HEK293 (cell line): Measurements from ENCODE around the gene HMX2.
A peak's percentile ranks its signal among the peaks of the same experiment; 100 is the strongest.

Experiments
- CTCF ChIA-PET: fragments of 350-600 bp; formaldehyde crosslinking; extraction: SDS; loops from one replicate; lab custom pipeline; 2021; ENCODE audit warnings: antibody characterized with exemption; lab: Yijun Ruan, JAX
- POLR2A ChIA-PET: fragments of 300-600 bp; formaldehyde crosslinking; extraction: SDS; loops from one replicate; lab custom pipeline; 2020; ENCODE audit warnings: antibody characterized with exemption, inconsistent platforms; lab: Yijun Ruan, JAX
- H3K27ac ChIP-seq: fragments of 200-500 bp; sonication (Bioruptor generic); 2 replicates; pipeline ENCODE4 v1.5.1; 2014; ENCODE audit warnings: low read depth, low read length, control low read depth, inconsistent platforms; ENCODE audit errors: extremely low read depth
- H3K36me3 ChIP-seq, 2 experiments: fragments of 200-500 bp in 1 of 2; sonication (Bioruptor generic) in 1 of 2; 1 replicate in 1 of 2; 2 replicates in 1 of 2; pipeline ENCODE4 v1.5.1; 2014 to 2017; ENCODE audit warnings: inconsistent platforms in 2 of 2, low read length in 2 of 2; ENCODE audit not compliant: control insufficient read depth in 2 of 2, insufficient read depth in 1 of 2
- H3K4me1 ChIP-seq: fragments of 200-500 bp; sonication (Bioruptor generic); 2 replicates; pipeline ENCODE4 v1.5.1; 2014; ENCODE audit warnings: mild to moderate bottlenecking, low read length, inconsistent platforms; ENCODE audit not compliant: control insufficient read depth, insufficient read depth
- H3K4me3 ChIP-seq: 2 replicates; pipeline ENCODE4 v1.5.1; 2011; ENCODE audit warnings: low read depth, mild to moderate bottlenecking, control low read depth, low read length, moderate library complexity
- H3K9me3 ChIP-seq: fragments of 200-500 bp; sonication (Bioruptor generic); 2 replicates; pipeline ENCODE4 v1.5.1; 2014; ENCODE audit warnings: low read depth, low read length, inconsistent platforms; ENCODE audit not compliant: control insufficient read depth, insufficient read depth
- GLIS2 ChIP-seq: fragments of 450-650 bp; formaldehyde crosslinking; IDR thresholded peaks from 2 replicates; pipeline ENCODE4 v1.5.1; 2016; ENCODE audit warnings: missing biosample characterization, missing genetic modification characterization
- KLF10 ChIP-seq: fragments of 450-650 bp; IDR thresholded peaks from 2 replicates; pipeline ENCODE4 v1.5.1; 2018; ENCODE audit warnings: missing biosample characterization, mild to moderate bottlenecking, missing genetic modification characterization
- MYNN ChIP-seq: fragments of 450-650 bp; formaldehyde crosslinking; IDR thresholded peaks from 2 replicates; pipeline ENCODE4 v1.5.1; 2016; ENCODE audit warnings: missing biosample characterization, missing genetic modification characterization, borderline replicate concordance
- RBAK ChIP-seq: fragments of 450-650 bp; formaldehyde crosslinking; IDR thresholded peaks from 2 replicates; pipeline ENCODE4 v1.5.1; 2016; ENCODE audit warnings: missing biosample characterization, missing genetic modification characterization
- SALL2 ChIP-seq: fragments of 450-650 bp; formaldehyde crosslinking; IDR thresholded peaks from 2 replicates; pipeline ENCODE4 v1.5.0; 2017; ENCODE audit warnings: missing biosample characterization, mild to moderate bottlenecking, missing genetic modification characterization, borderline replicate concordance
- SCRT2 ChIP-seq: fragments of 450-650 bp; formaldehyde crosslinking; IDR thresholded peaks from 2 replicates; pipeline ENCODE4 v1.5.1; 2016; ENCODE audit warnings: missing biosample characterization, missing genetic modification characterization
- ZBTB44 ChIP-seq: fragments of 450-650 bp; IDR thresholded peaks from 2 replicates; pipeline ENCODE4 v1.5.1; 2018; ENCODE audit warnings: missing biosample characterization, mild to moderate bottlenecking, missing genetic modification characterization
- ZBTB8A ChIP-seq: fragments of 450-650 bp; formaldehyde crosslinking; IDR thresholded peaks from 2 replicates; pipeline ENCODE4 v1.5.1; 2016; ENCODE audit warnings: missing biosample characterization, missing genetic modification characterization
- ZFP41 ChIP-seq: fragments of 450-650 bp; formaldehyde crosslinking; IDR thresholded peaks from 2 replicates; pipeline ENCODE4 v1.5.1; 2016; ENCODE audit warnings: missing biosample characterization, missing genetic modification characterization, borderline replicate concordance
- ZNF157 ChIP-seq: fragments of 450-650 bp; formaldehyde crosslinking; IDR thresholded peaks from 2 replicates; pipeline ENCODE4 v1.5.1; 2016; ENCODE audit warnings: missing biosample characterization, missing genetic modification characterization
- ZNF221 ChIP-seq: fragments of 450-650 bp; formaldehyde crosslinking; IDR thresholded peaks from 2 replicates; pipeline ENCODE4 v1.5.1; 2017; ENCODE audit warnings: missing biosample characterization, missing genetic modification characterization, borderline replicate concordance
- ZNF239 ChIP-seq: fragments of 450-650 bp; formaldehyde crosslinking; IDR thresholded peaks from 2 replicates; pipeline ENCODE4 v1.5.1; 2016; ENCODE audit warnings: missing biosample characterization, missing genetic modification characterization
- ZNF266 ChIP-seq: fragments of 450-650 bp; formaldehyde crosslinking; IDR thresholded peaks from 2 replicates; pipeline ENCODE4 v1.5.1; 2016; ENCODE audit warnings: missing biosample characterization, missing genetic modification characterization, low read depth
- ZNF302 ChIP-seq: fragments of 450-650 bp; formaldehyde crosslinking; IDR thresholded peaks from 2 replicates; pipeline ENCODE4 v1.5.1; 2016; ENCODE audit warnings: missing biosample characterization, missing genetic modification characterization, low read depth
- ZNF341 ChIP-seq: fragments of 450-650 bp; formaldehyde crosslinking; IDR thresholded peaks from 2 replicates; pipeline ENCODE4; 2016; ENCODE audit warnings: low read depth, missing biosample characterization, missing genetic modification characterization
- ZNF398 ChIP-seq: fragments of 450-650 bp; formaldehyde crosslinking; IDR thresholded peaks from 2 replicates; pipeline ENCODE4 v1.5.1; 2017; ENCODE audit warnings: missing biosample characterization, missing genetic modification characterization
- ZNF433 ChIP-seq: fragments of 450-650 bp; formaldehyde crosslinking; IDR thresholded peaks from 2 replicates; pipeline ENCODE4 v1.5.1; 2016; ENCODE audit warnings: missing biosample characterization, missing genetic modification characterization, low read depth
- ZNF48 ChIP-seq: fragments of 450-650 bp; formaldehyde crosslinking; IDR thresholded peaks from 2 replicates; pipeline ENCODE4 v1.5.1; 2016; ENCODE audit warnings: missing biosample characterization, missing genetic modification characterization
- ZNF544 ChIP-seq: fragments of 450-650 bp; formaldehyde crosslinking; IDR thresholded peaks from 2 replicates; pipeline ENCODE4 v1.5.0; 2017; ENCODE audit warnings: missing biosample characterization, missing genetic modification characterization
- ZNF621 ChIP-seq: fragments of 450-650 bp; formaldehyde crosslinking; IDR thresholded peaks from 2 replicates; pipeline ENCODE4 v1.5.1; 2017; ENCODE audit warnings: missing biosample characterization, missing genetic modification characterization
- ZSCAN5A ChIP-seq: fragments of 450-650 bp; formaldehyde crosslinking; IDR thresholded peaks from 2 replicates; pipeline ENCODE4 v1.5.1; 2016; ENCODE audit warnings: missing biosample characterization, missing genetic modification characterization

Gene HMX2

GRCh38 chr10:123132576-123133477 lies 15.1 kb upstream of the HMX2 start (continued):
- TF ChIP-seq ZNF302 (tag by site-specific recombination) (no peak), ZNF48 (no peak), ZBTB8A (peak; percentile 91), ZNF157 (tag by site-specific recombination) (no peak)
- TF ChIP-seq, all 188 proteins: peak for 15

GRCh38 chr10:123133541-123134342 lies 14.2 kb upstream of the HMX2 start:
- no peak overlapping the region for H3K4me3 ChIP-seq
- H3K4me1 ChIP-seq = no peaks in the 10 kb centered on the region
- POLR2A ChIA-PET = interaction anchor here (0.7 to 1.1 kb wide), 3 partner anchors 20 kb away, joined by 3 to 6 read pairs (median 4); partner anchors contain the start of gene BUB3

GRCh38 chr10:123134343-123134914 lies 13.5 kb upstream of the HMX2 start:
- no peak overlapping the region for H3K4me3 ChIP-seq
- POLR2A ChIA-PET = interaction anchor here (1.1 kb wide), 1 partner anchor 20 kb away, joined by 6 read pairs; the partner anchor contains the start of gene BUB3
- CTCF ChIA-PET = interaction anchor here (0.6 to 4.1 kb wide), 10 partner anchors 25 to 662 kb away, joined by 3 to 20 read pairs (median 4); no protein-coding TSS in a partner anchor
- no peak for TF ChIP-seq ZNF621 (tag by site-specific recombination)
- TF ChIP-seq ZNF266 (tag by site-specific recombination) = no peak
- TF ChIP-seq GLIS2 (tag by site-specific recombination) = no peak
- no peak for TF ChIP-seq ZBTB44 (tag by site-specific recombination)
- no peak for TF ChIP-seq KLF10 (tag by site-specific recombination)
- TF ChIP-seq ZFP41 = no peak
- TF ChIP-seq SALL2 (tag by site-specific recombination) = no peak
- no peak for TF ChIP-seq RBAK (tag by site-specific recombination)
- TF ChIP-seq ZNF544 (tag by site-specific recombination) = no peak

More at GRCh38 chr10:123133541-123134342, 14.2 kb upstream of the HMX2 start:
- H3K9me3 ChIP-seq = no peaks in the 10 kb centered on the region
- H3K36me3 ChIP-seq = no peaks in the 10 kb centered on the region
- CTCF ChIA-PET = interaction anchor here (0.6 to 4.1 kb wide), 31 partner anchors 9 to 1219 kb away, joined by 3 to 20 read pairs (median 3); partner anchors contain the start of gene BUB3
- H3K27ac ChIP-seq = no peak overlapping the region
- no peak for TF ChIP-seq SCRT2 (tag by site-specific recombination)
- TF ChIP-seq ZSCAN5A (tag by site-specific recombination) = no peak
- TF ChIP-seq ZNF341 (tag by site-specific recombination) = 0 out of 2 replicates have a peak, but pooled peaks have one; percentile 5
- no peak for TF ChIP-seq ZNF621 (tag by site-specific recombination)
- no peak for TF ChIP-seq ZNF433 (tag by site-specific recombination)
- TF ChIP-seq ZNF398 (tag by site-specific recombination) = peak; percentile 23; the same call in 1 of the 2 replicates
- no peak for TF ChIP-seq ZNF221 (tag by site-specific recombination)
- TF ChIP-seq ZNF239 (tag by site-specific recombination) = no peak
- no peak for TF ChIP-seq MYNN (tag by site-specific recombination)

More at GRCh38 chr10:123134343-123134914, 13.5 kb upstream of the HMX2 start:
- no peaks in the 10 kb centered on the region for H3K4me1 ChIP-seq
- H3K36me3 ChIP-seq = no peaks in the 10 kb centered on the region
- no peaks in the 10 kb centered on the region for H3K9me3 ChIP-seq
- H3K27ac ChIP-seq = no peak overlapping the region; the same call in 1 of the 2 replicates
